CD4-positive, CD25-positive, alpha-beta regulatory T cell (primary cell): ENCODE data around the gene PRR14. TPM values are rescaled to one million over a fixed set of nuclear protein-coding genes. Genes with fewer than 3 reads are reported as not detected.

Experiments
- polyA plus RNA-seq, 4 donors: library from polyadenylated mRNA; unstranded; fragments of 300-500 nt; fragmentation: Illumina TruSeq; gene quantifications; one replicate each; pipeline ENCODE4 v1.2.3, GENCODE V29; 2021
- total RNA-seq: library from RNA; stranded (reverse); gene quantifications from one replicate; pipeline ENCODE4 v1.2.3, GENCODE V29; 2022

The PRR14 gene
- total and polyA plus RNA-seq, 5 donors from 2014 or later = 12.7 to 104 (median 14.5) TPM

Other genes starting within 250 kb of the PRR14 start
- 2.3 TPM for gene ZNF771, start 243.4 kb upstream of the PRR14 start, total RNA-seq
- gene ZNF771, start 243.4 kb upstream of the PRR14 start, polyA plus RNA-seq = 1 to 10 TPM; 1.7 to 3.8 (median 3.3) TPM
- 20.1 TPM for gene DCTPP1, start 220.9 kb upstream of the PRR14 start, total RNA-seq
- 100 to 1,000 TPM in 3 of 4 donors, 10 to 100 TPM in 1; 93.5 to 110 (median 103) TPM for gene DCTPP1, start 220.9 kb upstream of the PRR14 start, polyA plus RNA-seq
- 26.0 TPM for gene SEPHS2, start 205.1 kb upstream of the PRR14 start, total RNA-seq
- gene SEPHS2, start 205.1 kb upstream of the PRR14 start, polyA plus RNA-seq = 10 to 100 TPM; 76.4 to 89.8 (median 81.5) TPM
- 393 TPM for gene ITGAL, start 178.2 kb upstream of the PRR14 start, total RNA-seq
- gene ITGAL, start 178.2 kb upstream of the PRR14 start, polyA plus RNA-seq = 100 to 1,000 TPM; 106 to 155 (median 116) TPM
- gene ZNF768, start 124.4 kb upstream of the PRR14 start, total RNA-seq = 4.0 TPM
- 1 to 10 TPM in 1 of 4 donors, under 1 TPM in 3; 0.40 to 1.2 (median 0.66) TPM for gene ZNF768, start 124.4 kb upstream of the PRR14 start, polyA plus RNA-seq
- gene ZNF747, start 116.1 kb upstream of the PRR14 start, total RNA-seq = 5.0 TPM
- gene ZNF747, start 116.1 kb upstream of the PRR14 start, polyA plus RNA-seq = 1 to 10 TPM; 6.4 to 9.4 (median 8.6) TPM
- gene ZNF764, start 92.6 kb upstream of the PRR14 start, total RNA-seq = 15.6 TPM
- 1 to 10 TPM; 4.8 to 6.5 (median 5.7) TPM for gene ZNF764, start 92.6 kb upstream of the PRR14 start, polyA plus RNA-seq
- gene ZNF688, start 79.2 kb upstream of the PRR14 start, total RNA-seq = 12.1 TPM
- gene ZNF688, start 79.2 kb upstream of the PRR14 start, polyA plus RNA-seq = 10 to 100 TPM; 34.5 to 59.1 (median 50.5) TPM
- 9.3 TPM for gene ZNF785, start 65.3 kb upstream of the PRR14 start, total RNA-seq
- gene ZNF785, start 65.3 kb upstream of the PRR14 start, polyA plus RNA-seq = 1 to 10 TPM; 1.4 to 3.5 (median 2.5) TPM
- 14.0 TPM for gene ZNF689, start 40.6 kb upstream of the PRR14 start, total RNA-seq
- gene ZNF689, start 40.6 kb upstream of the PRR14 start, polyA plus RNA-seq = 10 to 100 TPM in 2 of 4 donors, 1 to 10 TPM in 2; 8.1 to 16.0 (median 12.2) TPM
- gene FBRS, start 7.5 kb downstream of the PRR14 start, total RNA-seq = 179 TPM
- 1 to 10 TPM; 2.3 to 4.2 (median 3.3) TPM for gene FBRS, start 7.5 kb downstream of the PRR14 start, polyA plus RNA-seq
- 83.0 TPM for gene SRCAP, start 48.2 kb downstream of the PRR14 start, total RNA-seq
- 10 to 100 TPM in 1 of 4 donors, 1 to 10 TPM in 3; 4.9 to 12.4 (median 7.5) TPM for gene SRCAP, start 48.2 kb downstream of the PRR14 start, polyA plus RNA-seq
- gene PHKG2, start 97.5 kb downstream of the PRR14 start, total RNA-seq = 43.9 TPM
- gene PHKG2, start 97.5 kb downstream of the PRR14 start, polyA plus RNA-seq = 10 to 100 TPM; 39.5 to 48.5 (median 44.7) TPM
- gene CFAP119, start 111.1 kb downstream of the PRR14 start, total RNA-seq = 1.8 TPM
- 1 to 10 TPM in 1 of 4 donors, under 1 TPM in 2, not detected in 1; 0.23 to 1.5 (median 0.59) TPM for gene CFAP119, start 111.1 kb downstream of the PRR14 start, polyA plus RNA-seq
- 66.2 TPM for gene RNF40, start 111.4 kb downstream of the PRR14 start, total RNA-seq
- 10 to 100 TPM; 19.0 to 26.9 (median 22.9) TPM for gene RNF40, start 111.4 kb downstream of the PRR14 start, polyA plus RNA-seq
- gene ZNF629, start 136.2 kb downstream of the PRR14 start, total RNA-seq = 0.49 TPM
- under 1 TPM; 0.23 to 0.79 (median 0.39) TPM for gene ZNF629, start 136.2 kb downstream of the PRR14 start, polyA plus RNA-seq
- 22.9 TPM for gene BCL7C, start 243.1 kb downstream of the PRR14 start, total RNA-seq
- gene BCL7C, start 243.1 kb downstream of the PRR14 start, polyA plus RNA-seq = 10 to 100 TPM; 31.4 to 43.7 (median 41.2) TPM
- gene CTF1, start 245.7 kb downstream of the PRR14 start, total RNA-seq = 0.30 TPM
- not detected for gene CTF1, start 245.7 kb downstream of the PRR14 start, polyA plus RNA-seq